GM12865 (cell line): ENCODE data around the gene CD79A.

Source experiments
- DNase-seq: peaks from one replicate; pipeline ENCODE4 v3.0.0; 2010; ENCODE audit warnings: low read depth
- H3K4me3 ChIP-seq: 2 replicates; pipeline ENCODE4 v1.5.1; 2011; ENCODE audit warnings: mild to moderate bottlenecking, low read depth, low read length, control low read depth
- TF ChIP-seq, protein P1 (sequence below): IDR thresholded peaks from 2 replicates; pipeline ENCODE4 v1.5.1; 2011; ENCODE audit warnings: low read length, control low read depth, low read depth, inconsistent platforms; ENCODE audit not compliant: insufficient read depth; ENCODE audit errors: missing control alignments

Gene CD79A

DNA sequence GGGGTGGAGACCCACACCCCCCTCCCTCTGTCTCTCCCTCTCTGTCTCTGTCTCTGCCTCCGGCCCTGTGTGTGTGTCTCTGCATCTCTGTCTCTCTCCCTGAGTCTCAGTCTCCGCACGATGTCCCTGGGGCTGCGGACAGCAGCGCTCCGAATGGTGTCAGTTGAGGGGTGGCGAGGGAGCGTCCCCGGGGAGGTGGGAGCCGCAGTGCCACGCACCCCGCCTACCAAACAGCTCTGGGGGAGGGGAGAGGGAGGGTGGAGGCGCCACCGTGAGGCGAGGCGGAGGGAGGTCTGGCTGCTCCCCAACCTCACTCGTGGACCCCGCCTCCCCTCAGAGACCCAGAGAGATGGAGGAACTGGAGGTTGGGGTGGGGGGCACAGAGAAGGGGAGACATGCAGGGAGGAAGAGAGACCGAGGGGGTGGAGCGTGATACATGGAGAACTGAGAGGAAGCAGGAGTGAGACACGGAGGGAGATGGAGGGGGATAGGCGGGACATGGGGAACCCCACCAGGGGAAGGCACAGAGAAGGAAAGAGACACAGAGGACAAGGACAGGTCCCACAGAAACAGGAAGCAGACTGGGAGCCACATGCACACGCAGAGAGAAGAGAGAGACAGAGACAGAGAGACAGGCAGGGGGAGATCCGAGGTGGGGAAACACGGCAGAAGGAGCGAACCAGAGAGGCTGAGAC lies 44.0 kb downstream of the CD79A start:
- no peak overlapping the region for H3K4me3 ChIP-seq

DNA sequence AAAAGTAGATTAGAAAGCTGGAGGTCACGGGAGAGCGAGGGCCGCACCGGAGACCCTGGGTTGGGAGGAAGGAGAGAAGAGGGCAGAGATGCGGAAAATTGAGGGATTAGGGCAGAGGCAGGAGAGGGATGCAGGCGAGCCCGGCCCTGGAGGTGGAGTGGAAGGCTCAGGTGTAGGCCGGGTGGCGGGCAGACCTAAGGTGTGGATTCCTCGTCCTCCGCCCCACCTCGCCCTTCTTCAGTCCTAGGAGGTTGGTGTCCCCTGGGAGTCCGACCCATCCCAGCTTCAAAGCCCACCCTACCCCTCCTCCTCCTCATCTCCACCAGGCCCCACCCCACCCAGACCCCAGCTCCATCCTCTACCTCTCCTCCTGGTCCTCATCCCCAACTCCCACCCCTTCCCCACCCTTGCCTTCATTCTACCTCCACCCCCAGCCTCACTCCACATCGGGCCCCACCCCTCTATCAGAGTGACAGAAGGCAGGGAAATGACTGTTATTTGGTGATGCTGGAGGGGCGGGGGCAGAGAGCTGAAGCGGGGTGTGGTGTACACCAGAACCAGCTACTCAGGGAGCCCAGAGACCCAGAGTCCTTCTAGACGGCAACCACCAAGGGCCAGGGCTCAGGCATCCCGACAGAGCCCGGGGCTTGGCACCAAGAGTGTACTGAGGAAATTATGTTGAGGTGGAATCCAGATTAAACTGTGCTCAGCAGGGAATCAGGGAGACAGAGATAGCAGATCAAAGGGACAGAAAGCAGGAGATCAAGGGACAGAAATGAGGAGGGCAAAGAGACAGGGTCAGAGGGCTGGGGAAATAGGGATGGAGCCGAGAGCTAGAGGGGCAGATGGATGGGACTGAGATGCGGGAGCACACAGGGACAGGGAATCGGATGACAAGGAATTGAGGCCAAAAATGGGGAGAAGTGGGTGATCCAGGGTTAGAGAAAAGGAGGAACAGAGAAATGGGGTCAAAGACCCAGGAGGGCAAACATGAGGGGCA lies 44.8 kb downstream of the CD79A start:
- TF ChIP-seq, protein P1, sequence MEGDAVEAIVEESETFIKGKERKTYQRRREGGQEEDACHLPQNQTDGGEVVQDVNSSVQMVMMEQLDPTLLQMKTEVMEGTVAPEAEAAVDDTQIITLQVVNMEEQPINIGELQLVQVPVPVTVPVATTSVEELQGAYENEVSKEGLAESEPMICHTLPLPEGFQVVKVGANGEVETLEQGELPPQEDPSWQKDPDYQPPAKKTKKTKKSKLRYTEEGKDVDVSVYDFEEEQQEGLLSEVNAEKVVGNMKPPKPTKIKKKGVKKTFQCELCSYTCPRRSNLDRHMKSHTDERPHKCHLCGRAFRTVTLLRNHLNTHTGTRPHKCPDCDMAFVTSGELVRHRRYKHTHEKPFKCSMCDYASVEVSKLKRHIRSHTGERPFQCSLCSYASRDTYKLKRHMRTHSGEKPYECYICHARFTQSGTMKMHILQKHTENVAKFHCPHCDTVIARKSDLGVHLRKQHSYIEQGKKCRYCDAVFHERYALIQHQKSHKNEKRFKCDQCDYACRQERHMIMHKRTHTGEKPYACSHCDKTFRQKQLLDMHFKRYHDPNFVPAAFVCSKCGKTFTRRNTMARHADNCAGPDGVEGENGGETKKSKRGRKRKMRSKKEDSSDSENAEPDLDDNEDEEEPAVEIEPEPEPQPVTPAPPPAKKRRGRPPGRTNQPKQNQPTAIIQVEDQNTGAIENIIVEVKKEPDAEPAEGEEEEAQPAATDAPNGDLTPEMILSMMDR = no peak
- H3K4me3 ChIP-seq = no peak overlapping the region

More for the DNA sequence above, 44.0 kb downstream of the CD79A start:
- DNase-seq = no peak
- TF ChIP-seq, protein P1 = no peak

DNA sequence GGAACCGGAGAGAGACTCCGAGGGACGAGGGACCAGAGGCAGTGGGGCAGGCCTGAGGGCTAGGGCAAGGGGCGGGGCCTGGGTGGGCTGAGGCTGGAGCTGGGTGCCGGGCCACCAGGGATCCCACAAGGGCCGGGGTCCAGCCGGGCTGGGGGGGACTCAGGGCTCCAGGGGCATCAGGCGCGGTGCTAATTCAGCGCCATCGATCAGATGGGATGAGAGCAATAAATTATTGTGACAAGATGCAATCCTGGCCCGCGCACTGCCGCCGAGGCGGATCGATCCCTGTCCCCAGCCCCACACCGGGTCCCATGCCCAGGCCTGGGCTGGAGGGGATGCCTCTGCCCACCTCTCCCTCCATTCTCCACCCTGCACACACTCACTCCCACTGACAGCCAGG lies 45.5 kb downstream of the CD79A start:
- TF ChIP-seq, protein P1 = no peak
- DNase-seq = no peak
- H3K4me3 ChIP-seq = no peak overlapping the region

More for the DNA sequence above, 44.8 kb downstream of the CD79A start:
- DNase-seq = no peak

DNA sequence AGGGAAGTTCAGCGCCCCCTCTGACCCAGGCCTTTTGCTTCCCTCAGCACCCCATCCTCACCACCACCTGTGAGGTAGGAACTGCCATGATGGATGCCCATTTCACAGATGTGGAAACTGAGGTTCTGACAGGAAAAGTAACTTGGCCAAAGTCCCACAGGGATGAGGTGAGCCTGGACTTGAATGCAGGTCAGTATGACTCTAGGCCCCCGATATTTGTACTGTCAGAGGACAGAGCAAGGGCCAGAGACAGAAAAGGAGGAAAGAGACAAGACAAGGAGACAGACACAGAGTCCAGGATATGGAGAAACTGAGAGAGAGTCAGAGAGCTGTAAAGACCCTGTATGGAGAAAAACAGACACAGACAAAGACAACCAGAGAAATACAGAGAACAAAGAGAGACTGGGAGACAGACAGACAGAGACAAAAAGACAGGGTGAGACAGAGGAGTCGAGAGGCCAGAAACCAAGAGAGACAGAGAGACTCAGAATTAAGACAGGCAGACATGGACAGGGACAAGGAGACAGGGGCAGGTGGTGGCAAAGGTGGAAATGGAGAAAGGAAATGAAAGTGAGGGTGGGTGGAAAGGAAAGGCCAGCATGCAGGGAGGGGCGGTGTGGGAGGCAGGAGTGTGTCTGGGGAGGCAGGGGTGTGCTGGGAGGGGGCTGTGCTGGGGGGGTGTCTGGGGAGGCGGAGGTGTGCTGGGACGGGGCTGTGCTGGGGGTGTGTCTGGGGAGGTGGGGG lies 46.1 kb downstream of the CD79A start:
- TF ChIP-seq, protein P1 = no peak
- H3K4me3 ChIP-seq = no peak overlapping the region
- no peak for DNase-seq

DNA sequence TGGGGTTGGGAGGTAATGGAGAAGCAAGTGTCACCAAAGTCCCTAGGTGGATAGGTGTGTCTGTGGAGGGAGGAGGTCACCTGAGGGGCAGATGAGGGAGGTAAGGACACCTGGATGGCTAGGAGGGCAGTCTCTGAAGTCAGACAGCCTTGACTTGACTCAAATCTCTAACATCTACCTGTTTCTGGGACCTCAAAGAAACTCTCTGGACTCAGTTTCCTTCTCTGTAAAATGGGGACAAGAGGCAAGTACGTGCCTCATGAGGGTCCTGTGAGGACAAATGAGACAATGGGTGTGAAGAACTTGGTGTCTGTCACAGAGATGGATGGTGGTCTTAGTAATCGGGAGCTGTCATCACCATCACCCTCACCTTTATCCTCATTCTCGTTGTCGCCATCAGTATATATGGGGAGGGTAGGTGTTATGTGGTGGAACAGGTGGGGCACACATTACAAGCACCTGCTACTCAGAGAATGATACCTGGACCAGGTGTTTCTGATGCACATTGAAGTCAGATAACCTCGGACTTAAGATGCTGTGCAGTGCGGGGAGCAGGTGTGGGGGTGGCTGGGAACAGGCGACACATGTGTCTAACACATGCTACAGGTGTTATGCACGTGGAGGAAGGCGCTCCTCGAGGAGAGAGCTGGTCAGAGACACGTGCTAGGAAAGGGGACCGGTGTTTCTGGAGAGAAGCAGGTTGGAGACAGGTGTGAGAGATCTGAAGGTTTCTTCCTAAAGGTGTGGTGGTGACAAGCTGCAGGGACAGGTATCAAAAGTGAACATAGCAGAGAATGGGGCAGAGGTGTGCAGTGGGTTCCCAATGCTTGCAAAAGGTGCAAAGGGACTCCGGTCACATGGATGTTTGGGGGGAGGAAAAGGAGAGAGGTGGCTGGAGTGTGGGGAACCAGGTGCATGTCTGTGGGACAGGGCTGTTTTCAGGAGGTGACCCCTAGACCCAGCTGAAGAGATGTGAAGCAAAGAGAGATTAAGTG lies 47.4 kb downstream of the CD79A start:
- TF ChIP-seq, protein P1 = no peak
- no peak for DNase-seq

More for the DNA sequence above, 47.4 kb downstream of the CD79A start:
- H3K4me3 ChIP-seq = no peak overlapping the region
